GM18858 (cell line): ENCODE measurements around the gene GK2.

Source experiments
- ATAC-seq: cut with Tn5 transposase; IDR thresholded peaks from one replicate; pipeline ENCODE4 v1.9.1; 2021; ENCODE audit not compliant: unreplicated experiment

The GK2 gene

DNA sequence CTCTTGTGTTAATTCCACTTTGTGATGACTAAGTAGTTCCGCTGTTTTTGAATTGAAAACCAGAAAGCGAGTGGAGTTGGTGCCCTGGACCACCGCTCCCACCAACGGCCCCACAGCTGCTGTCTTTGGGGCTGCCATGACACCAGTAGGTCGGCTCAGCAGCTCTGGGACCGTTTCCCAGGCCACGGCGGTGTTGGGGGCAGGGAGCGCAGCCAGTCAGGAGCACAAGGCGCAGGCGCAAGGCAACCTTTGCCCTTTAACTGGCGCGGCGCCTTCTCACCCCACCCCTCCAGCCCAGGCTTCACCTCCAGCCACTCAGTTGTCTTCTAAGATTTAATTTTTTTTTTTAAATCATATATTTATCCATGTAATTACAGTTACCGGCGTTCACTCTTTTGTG, at the start of gene GK2:
Gene GK2, minus strand, starts transcription at position 166 of the 400 bp plus-strand sequence. Its CDS starts 28 bp downstream, at position 138.
- no peak for ATAC-seq

DNA sequence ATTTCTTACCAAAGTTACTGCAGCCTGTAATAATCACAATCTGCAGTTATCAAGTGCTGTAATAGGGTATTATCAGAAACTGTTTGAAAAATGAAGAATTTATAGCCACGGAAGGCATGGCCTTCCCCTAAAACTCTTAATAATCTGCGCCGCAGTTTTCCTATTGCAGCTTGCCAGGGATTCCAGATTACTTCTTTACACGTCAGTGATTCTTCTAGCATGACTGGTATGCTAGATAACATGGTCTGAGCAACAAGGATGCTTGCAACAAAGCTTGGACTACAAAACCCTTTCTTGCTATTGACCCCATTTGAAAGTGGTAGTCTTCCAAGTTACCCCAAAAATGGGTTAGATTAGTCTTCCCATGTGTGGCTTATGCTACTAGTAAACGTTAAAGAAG, 47.2 kb upstream of the GK2 start:
- no peak for ATAC-seq

DNA sequence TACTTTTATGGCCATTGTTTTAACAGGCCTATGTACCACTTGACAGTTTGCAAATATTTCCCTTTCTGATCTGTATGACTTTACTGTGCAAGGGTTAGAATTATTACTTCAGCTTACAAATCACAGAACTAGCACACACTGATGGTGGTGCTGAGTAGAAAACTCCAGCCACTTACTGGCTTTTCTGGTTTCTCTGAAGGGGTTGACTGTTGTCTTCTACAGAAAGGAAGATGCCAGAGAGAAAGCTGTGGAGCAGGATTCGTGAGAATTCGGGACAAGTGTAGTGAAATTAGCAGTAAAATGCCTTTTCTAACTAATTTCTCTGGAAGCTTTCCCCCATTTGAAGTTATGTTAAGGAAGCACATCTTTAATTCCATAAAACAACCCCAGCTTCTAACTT, 46.6 kb upstream of the GK2 start:
- no peak for ATAC-seq

DNA sequence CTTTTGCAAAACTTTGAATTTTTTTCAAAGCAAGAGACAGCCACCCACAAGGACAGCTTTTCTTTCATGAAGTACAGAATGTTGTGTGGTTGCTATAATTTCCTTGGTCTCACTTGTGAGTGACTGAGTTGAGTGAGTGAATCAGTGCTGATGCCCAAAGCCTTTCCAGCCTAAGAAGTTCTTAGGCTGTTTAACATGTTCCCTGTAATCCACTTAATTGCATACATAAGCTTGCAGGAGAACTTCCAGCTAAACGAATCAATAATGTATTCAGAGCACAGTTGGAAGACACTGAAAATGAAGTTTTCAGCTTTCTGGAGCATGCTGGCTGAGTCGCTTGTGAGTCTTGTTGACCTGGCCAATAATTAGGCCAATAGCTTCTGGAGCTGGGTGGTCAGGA, 42.0 kb upstream of the GK2 start:
- no peak for ATAC-seq

DNA sequence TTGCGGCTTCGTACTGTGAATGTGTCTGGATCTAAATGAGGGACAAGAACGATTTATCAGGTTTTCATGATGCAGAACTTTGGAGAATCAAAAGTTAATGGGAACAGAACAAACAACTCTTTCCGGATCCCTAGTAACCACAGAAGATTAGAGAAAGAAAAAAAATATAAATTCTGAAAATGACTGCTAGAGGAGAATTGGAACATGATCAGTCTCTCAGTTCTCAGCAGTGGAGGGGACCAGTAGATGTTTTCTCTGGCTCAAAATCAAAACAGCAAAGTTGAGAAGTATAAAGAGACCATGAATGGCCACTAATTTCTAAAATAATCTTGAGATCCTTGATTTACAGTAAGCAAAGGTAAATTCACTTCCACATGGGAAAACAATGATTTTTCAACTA, 38.1 kb upstream of the GK2 start:
- no peak for ATAC-seq

DNA sequence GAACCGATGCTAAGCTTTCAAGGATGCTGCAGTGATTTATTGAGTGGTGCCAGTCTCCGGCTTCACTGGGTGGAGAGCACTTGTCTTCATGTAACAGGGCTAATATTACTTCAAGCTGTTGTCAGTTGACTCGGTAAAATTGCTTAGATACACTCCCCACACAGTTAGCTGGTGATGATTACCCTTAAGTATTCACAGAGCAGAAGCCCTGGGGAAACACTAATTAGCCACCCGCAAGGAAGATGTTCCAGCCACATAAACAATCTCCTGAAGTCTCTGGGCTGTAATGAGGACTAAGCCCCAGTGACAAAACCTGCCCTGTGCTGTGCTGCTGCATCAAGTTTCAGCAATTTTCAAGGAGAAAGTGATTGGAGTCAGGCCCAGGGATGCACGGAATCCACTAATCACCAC, 37.3 kb upstream of the GK2 start:
- no peak for ATAC-seq

DNA sequence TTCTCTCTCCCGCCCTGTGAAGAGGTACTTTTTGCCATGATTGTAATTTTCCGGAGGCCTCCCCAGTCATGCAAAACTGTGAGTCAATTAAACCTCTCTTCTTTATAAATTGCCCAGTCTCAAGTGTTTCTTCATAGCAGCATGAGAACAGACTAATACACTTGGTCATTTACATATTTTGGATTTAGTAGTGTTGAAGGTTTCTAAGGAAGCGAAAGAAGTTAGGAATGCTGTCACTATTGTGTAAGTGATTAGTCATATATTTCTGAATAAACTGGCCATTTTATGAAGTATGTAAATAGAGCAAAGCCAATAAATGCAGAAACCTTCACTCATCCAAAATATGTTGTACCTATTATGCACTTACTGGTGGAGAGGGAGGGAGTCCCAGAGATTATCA, 34.4 kb upstream of the GK2 start:
- no peak for ATAC-seq

DNA sequence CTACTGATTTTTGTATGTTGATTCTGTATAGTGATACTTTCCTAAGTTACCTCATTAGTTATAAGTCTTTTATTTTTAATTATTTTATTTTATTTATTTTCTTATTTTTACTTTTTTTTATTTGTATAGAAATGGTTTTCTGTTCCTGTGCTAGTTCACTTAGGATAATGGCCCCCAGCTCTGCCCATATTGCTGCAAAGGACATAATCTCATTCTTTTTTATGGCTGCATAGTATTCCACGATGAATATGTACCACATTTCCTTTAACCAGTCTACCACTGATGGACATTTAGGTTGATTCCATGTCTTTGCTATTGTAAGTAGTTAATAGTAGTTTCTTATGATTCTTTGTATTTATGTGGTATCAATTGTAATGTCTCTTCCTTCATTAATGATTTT, 31.5 kb upstream of the GK2 start:
- ATAC-seq = no peak

DNA sequence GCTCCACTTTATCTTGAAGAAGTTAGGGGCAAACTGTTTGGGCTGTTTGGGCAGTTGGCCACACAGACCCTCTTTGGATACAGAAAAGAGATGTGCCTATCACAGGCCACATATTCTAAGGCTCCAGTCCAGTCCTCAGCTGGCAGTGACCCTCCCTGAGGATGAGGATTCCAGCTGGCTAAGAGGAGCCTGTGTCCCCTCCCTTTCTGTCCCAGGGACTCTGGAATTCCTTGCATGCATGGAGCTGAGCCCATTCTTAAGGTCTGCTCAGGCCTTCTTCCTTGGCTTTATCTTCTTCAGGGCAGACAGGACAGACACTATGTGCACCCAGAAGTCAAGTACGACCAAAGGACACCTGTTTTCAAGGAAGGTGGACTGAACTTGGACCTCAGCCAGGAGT, 23.8 kb upstream of the GK2 start:
- no peak for ATAC-seq

DNA sequence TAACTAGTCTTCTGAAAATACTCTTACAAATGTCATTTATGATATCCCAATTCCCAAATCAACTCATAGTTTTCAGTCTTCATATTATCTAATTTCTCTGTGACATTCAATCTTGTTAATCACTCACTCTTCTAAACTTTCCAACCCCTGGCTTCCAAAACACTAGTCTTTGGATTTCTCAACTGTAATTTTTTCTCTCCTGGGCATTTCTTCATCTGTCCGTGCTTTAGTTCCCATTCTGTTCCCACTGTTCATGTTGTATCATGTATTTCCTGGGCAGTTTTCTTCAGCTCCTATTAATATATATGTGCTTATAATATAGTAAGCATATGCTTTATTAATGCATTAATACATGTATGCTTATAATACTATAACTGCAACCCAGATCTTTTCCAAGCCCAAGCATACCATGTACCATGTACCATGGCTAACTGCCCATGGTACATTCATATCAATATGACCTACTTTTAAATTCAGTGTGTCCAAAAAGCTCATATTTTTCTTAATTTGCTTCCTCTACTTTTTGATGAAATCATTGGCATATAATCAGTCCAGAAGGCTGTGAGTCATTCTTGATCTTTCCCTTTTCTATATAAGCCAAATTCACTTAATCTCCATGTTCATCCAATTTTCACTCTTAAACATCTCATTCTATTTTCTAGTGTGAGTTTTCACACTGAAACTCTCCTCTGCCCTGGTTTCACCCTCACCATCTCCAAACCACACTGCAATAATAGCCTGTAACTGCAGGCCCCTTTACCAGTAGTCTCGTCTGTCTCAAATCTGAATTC, 21.3 kb upstream of the GK2 start:
- no peak for ATAC-seq

DNA sequence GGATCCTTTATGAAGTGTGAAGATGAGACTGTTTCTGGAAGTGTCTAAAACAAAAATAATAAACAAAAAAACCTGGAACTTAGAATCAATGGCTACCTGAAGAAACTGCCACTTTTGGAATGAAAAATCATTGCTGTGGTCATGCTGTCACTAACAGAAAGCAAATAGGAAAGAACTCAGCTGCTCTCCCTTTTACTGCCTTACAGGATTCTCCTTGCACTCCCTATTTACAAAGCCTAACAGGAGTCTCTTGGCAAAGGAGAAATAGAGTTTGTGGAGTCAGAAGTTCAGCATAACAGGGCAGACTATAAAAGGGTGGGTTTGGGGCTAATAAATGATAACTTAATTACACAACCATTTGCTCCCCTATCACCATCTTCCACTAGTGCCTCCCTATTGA, 19.0 kb upstream of the GK2 start:
- no peak for ATAC-seq

DNA sequence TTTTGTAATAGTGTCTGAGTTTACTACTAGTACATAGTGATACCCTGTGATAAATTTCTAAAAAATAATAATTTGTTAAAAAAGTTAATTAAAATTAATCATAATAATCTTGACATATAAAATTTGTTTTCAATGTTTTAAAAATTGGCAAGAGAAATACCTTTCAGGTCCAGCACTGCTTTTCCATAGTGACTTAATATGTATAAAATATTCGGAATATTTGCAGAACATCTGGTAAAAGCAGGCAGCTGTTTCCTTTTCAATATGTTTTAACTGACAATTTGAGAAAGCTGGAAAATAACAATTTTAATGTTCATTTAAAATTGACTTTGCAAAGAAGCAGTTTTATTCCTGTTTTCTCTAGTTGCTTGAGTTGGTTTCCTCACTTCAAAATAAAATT, 17.6 kb upstream of the GK2 start:
- ATAC-seq = no peak

DNA sequence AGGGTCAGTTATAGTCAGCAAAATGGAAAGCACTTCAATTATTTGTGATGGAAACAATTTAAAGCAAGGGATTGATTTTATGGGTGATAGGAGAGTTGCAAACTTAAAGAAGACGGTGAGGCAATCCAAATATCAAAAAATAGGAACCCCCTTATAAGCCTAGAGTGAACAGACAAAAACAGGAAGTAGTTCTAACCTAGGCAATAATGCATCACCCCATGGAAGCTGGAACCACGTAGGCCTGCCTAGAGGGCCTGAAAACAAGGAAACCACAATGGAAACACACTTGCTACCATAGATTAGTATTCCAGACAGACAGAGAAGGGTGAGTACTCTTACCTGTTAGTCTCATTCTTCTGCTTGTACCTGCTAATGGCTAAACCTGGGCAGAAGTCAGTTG, 13.5 kb upstream of the GK2 start:
- ATAC-seq = no peak

DNA sequence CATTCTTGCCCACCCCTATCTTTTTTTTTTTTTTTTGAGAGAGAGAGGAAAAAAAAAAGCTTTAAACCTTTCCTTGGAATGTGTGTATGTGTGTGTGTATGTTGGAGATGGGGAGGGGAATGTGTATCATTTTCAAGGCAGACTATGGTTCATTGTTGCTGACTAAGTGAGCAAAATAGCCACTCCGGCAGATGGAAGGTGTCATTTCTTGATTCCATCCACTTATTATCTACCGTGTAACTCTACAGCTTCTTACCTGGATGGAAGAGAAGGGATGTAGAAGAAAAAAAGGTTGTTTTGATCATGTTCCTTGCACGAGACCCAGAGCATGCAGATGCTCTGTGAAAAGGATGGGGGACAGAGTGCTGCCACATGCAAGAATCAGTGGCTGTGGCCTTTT, 5.9 kb upstream of the GK2 start:
- no peak for ATAC-seq

DNA sequence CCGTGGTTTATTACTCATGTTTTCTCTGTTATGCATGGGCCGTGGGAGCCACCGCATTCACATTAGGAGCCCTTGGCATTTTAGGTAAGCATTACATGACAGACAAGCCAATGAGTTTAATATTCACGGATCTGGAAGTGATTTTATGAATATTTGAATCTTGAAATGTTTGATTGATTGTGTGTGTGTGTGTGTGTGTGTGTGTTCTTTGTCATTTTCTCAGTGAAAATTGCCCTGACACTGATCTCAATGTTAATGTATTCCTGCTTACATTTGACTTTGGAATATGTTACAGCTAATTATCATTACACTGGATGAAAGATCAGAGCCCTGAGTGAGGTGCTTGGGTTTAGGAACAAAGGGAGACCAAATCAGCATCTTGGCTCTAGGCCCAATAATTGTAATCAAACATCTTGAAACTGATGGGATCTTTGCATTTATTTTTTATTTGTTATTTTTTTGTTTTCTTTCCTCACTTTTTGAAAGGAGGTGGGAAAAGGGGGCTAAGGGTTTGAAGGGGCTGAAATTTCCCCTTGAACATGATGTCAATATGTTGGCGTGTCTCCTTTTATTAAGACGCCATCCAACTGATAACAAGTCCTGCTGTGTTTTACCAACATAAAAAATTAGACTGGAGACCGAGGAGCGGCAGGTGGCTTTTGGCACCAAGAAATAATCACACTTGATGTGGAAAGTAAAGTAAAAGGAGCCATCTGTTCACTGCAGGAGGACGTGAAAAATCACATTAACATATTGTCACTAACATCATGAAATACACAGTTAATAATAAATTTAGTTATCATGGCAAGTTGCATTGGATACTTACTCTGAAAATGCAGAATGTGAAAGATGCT, 5.2 kb upstream of the GK2 start:
- ATAC-seq = no peak

DNA sequence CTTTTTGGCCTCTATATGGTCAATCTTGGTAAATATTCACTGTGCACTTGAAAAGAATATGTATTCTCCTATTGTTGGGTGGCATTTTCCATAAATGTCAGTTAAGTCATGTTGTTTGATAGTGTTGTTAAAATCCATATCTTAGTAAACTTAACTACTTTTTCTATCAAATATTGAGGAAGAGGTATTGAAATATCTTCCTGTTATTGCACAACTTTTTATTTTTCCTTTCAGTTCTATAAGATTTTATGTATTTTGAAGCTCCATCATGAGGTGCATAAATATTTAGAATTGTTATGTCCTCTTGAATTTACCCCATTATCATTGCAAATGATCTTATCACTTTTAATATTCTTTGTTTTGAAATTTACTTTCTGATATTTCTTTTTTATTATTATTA, 3.4 kb downstream of the GK2 start:
- no peak for ATAC-seq

DNA sequence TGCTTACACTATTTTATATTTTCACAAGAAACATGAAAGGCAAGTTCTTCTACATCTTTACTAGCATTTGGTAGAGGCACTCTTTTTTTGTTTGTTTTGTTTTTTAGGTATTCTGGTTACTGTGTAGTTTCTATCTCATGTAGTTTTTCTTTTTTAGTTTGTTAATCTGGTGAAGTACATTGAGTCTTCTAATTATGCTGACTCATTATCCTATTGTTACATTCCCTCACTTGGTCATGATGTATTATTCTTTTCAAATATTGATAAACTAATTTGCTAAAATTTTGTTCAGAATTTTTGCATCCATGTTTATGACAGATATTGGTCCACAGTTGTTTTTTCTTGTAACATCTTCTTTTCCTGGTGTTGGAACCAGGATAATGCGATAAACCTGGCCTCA, 4.7 kb downstream of the GK2 start:
- ATAC-seq = no peak

DNA sequence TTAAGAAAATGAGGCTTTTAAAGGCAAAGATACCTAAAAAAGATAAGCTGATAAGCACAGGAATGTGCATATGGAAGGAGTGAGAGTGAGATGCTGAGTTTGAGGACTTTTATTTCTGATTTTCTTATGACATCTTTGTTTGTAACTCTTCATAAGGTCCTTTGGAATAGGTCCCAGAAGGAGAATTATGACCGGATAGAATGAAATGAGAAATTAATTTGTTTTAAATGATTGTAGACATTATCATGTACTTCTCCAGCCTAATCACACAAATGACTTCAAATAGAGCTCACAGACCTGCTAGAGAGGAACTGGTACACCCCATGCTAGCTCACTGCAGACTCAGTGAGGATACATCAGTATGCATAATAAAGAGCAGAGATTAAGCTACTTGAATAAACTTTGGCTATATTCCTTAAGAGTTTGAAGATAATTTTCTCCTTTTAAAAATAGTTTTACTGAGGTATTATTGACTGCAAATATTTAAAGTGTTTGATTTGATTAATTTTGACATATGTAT, 5.6 kb downstream of the GK2 start:
- no peak for ATAC-seq

DNA sequence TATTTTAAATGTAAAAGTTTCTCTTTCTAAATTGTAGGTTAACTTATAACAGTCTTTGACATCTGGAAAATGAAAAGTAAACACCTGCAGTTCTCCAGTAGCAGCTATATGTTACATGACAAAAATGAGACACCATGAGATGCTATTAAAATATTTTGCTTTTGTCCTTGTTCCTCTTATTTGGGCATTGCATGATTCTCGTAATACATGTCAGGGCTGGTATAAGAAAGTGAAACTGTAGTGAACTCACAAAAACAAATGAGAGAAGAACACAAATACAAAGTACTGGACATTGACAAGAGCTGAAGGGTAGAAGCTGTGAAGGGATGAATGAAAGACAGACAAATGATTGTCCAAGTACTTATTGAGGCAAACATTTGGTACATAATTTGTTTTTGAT, 9.0 kb downstream of the GK2 start:
- ATAC-seq = no peak

DNA sequence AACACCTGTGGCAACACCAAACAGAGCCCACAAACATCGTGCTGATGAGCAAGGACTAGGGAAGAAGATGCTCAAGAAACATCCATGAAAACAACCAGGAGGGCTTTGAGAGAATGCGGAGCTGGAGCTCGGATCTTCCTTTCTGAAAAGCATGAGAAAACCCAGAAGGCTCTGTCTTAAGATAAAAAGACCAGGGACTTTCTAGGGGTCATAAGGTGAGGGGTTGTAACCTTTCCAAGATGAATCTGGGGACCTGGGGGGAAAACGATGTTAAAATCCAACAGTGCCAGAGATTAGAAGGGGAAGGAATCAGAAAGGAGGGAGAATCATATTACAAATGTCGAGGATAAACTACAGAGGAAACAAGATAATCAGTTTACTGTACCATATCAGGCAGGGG, 10.1 kb downstream of the GK2 start:
- no peak for ATAC-seq

DNA sequence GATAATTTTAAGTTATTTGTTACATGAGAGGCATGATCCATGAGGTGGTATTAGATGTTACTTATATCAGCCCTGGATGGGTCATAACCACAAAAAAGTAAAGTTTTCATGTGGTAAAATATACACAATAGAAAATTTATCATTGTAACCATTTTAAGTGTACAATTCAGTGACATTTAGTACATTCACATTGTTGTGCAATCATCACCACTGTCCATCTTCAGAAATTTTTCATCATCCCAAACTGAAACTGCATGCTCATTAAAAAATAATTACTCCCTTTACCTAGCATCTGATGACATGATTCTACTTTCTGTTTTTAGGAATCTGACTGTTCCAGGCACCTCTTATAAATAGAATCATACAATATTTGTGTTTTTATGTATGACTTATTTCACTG, 11.2 kb downstream of the GK2 start:
- ATAC-seq = no peak

DNA sequence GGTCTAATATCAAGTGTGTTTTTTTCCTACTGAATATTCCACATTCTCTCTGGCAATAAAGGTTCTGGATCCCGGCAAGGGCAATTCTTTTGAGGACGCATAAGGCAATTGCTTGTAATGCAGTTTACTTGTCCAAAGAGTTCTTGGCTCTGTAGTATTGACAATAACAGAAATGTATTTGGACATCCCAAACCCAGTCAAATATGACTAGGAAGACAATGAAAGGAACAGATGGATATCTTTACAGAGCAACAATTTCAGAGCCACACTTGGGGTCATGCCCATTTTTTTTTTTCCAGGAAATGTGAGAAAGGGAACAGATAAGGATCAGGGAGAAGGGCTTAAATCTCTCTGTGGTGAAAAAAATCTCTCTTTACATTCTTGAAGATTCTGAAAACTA, 12.2 kb downstream of the GK2 start:
- no peak for ATAC-seq
